OCI-LY7 (cell line): ENCODE measurements around the gene TMC5. TPM values are rescaled to one million over a fixed set of nuclear protein-coding genes. Genes with fewer than 3 reads are reported as not detected.

Experiments used
- BruUV-seq: library from RNA; stranded (reverse); fragments of 400-500 nt; replicated peaks from 2 replicates; lab custom pipeline; 2021; lab: Mats Ljungman, UMichigan
- CTCF ChIA-PET: fragments of 300-600 bp; sonication (Branson Sonifier 250); formaldehyde crosslinking; loops from one replicate; lab custom pipeline; 2022; ENCODE audit warnings: antibody characterized with exemption; ENCODE audit not compliant: unreplicated experiment; lab: Charles Lee
- POLR2A ChIA-PET: fragments of 300-600 bp; sonication (Branson Sonifier 250); formaldehyde crosslinking; loops from one replicate; lab custom pipeline; 2022; ENCODE audit warnings: antibody characterized with exemption; lab: Charles Lee
- DNase-seq: peaks from one replicate; pipeline ENCODE4 v3.0.0-alpha.2; 2015; ENCODE audit warnings: low spot score
- H2AFZ ChIP-seq: fragments of 200-600 bp; sonication (generic), shearing (Covaris generic); 2 replicates; pipeline ENCODE4 v1.6.1; 2014; ENCODE audit warnings: mild to moderate bottlenecking, antibody characterized with exemption, low read length, moderate library complexity
- H3K27ac ChIP-seq: fragments of 200-600 bp; sonication (generic); 2 replicates; pipeline ENCODE4 v1.5.1; 2014; ENCODE audit warnings: mixed run types, low read depth, mild to moderate bottlenecking, moderate library complexity, low read length, inconsistent platforms; ENCODE audit not compliant: poor library complexity, severe bottlenecking
- H3K36me3 ChIP-seq: fragments of 200-600 bp; sonication (generic); 2 replicates; pipeline ENCODE4 v1.6.1; 2014; ENCODE audit warnings: mild to moderate bottlenecking, antibody characterized with exemption, low read length, moderate library complexity, mixed read lengths; ENCODE audit not compliant: insufficient read depth
- H3K4me1 ChIP-seq: fragments of 200-600 bp; sonication (generic); 2 replicates; pipeline ENCODE4 v1.5.1; 2014; ENCODE audit warnings: mild to moderate bottlenecking, low read length; ENCODE audit not compliant: insufficient read depth, poor library complexity, severe bottlenecking
- H3K4me2 ChIP-seq: fragments of 200-600 bp; sonication (generic); 2 replicates; pipeline ENCODE4 v1.6.1; 2014; ENCODE audit warnings: mild to moderate bottlenecking, low read length
- H3K4me3 ChIP-seq: fragments of 200-600 bp; sonication (generic); 2 replicates; pipeline ENCODE4 v1.5.1; 2014; ENCODE audit warnings: mild to moderate bottlenecking, low read depth, low read length; ENCODE audit not compliant: poor library complexity, severe bottlenecking
- H3K79me2 ChIP-seq: fragments of 200-600 bp; sonication (generic); 2 replicates; pipeline ENCODE4 v1.6.1; 2016; ENCODE audit warnings: low read depth, mild to moderate bottlenecking, low read length, moderate library complexity, mixed read lengths; ENCODE audit not compliant: insufficient read depth
- H3K9me2 ChIP-seq: fragments of 200-600 bp; sonication (generic); 2 replicates; pipeline ENCODE4 v1.6.1; 2016; ENCODE audit warnings: mild to moderate bottlenecking, low read length, mixed read lengths; ENCODE audit not compliant: insufficient read depth
- H3K9me3 ChIP-seq: fragments of 200-600 bp; sonication (generic); 2 replicates; pipeline ENCODE4 v1.6.1; 2014; ENCODE audit warnings: mild to moderate bottlenecking, mixed run types, low read length, mixed read lengths
- H4K20me1 ChIP-seq: fragments of 200-600 bp; sonication (generic); 2 replicates; pipeline ENCODE4 v1.6.1; 2014; ENCODE audit warnings: mild to moderate bottlenecking, antibody characterized with exemption, low read length, moderate library complexity, mixed read lengths; ENCODE audit not compliant: insufficient read depth
- EZH2phosphoT487 ChIP-seq: fragments of 200-600 bp; sonication (generic); IDR thresholded peaks from 2 replicates; pipeline ENCODE4 v1.6.1; 2018; ENCODE audit warnings: low read depth, borderline replicate concordance, mild to moderate bottlenecking, mixed run types, antibody characterized with exemption, low read length, moderate library complexity, mixed read lengths
- intact Hi-C: fragments of 100-400 bp; cut with micrococcal nuclease; formaldehyde crosslinking; loops from one replicate; pipeline ENCODE4 v1.10.0; 2022; ENCODE audit not compliant: unreplicated experiment
- total RNA-seq, 2 experiments: library from RNA; depleted of rRNA in 1 of 2; stranded (reverse); fragments of >200 nt in 1 of 2; shearing (Covaris generic) in 1 of 2; gene quantifications; 2 replicates each; pipeline ENCODE4 v1.2.3, GENCODE V29; 2014 to 2022
- TF ChIP-seq, protein P1 (sequence below): fragments of 200-600 bp; sonication (generic); conservative IDR thresholded peaks from 2 replicates; pipeline ENCODE4 v1.5.1; 2014; ENCODE audit warnings: mild to moderate bottlenecking, antibody characterized with exemption, low read length, moderate library complexity, mixed read lengths

The TMC5 gene
- total RNA-seq, 2 experiments from 2014 or later = not detected

DNA sequence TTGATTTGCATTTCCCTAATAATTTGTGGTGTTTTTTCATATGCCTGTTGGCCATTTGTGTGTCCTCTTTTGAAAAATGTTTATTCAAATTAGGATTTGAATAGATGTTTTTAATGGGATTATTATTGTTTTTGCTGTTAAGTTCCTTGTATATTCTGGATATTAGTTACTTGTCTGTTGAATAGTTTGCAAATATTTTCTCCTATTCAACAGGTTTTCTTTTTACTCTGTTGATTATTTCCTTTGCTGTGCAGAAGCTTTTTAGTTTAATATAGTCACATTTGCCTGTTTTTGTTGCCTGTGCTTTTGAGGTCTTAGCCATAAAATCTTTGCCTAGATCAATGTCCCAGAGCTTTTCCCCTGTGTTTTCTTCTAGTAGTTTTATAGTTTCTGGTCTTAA is 94.6 kb downstream of the TMC5 start:
- BruUV-seq = no TSS peak
- no peak for DNase-seq
- intact Hi-C loops = no loop called here

DNA sequence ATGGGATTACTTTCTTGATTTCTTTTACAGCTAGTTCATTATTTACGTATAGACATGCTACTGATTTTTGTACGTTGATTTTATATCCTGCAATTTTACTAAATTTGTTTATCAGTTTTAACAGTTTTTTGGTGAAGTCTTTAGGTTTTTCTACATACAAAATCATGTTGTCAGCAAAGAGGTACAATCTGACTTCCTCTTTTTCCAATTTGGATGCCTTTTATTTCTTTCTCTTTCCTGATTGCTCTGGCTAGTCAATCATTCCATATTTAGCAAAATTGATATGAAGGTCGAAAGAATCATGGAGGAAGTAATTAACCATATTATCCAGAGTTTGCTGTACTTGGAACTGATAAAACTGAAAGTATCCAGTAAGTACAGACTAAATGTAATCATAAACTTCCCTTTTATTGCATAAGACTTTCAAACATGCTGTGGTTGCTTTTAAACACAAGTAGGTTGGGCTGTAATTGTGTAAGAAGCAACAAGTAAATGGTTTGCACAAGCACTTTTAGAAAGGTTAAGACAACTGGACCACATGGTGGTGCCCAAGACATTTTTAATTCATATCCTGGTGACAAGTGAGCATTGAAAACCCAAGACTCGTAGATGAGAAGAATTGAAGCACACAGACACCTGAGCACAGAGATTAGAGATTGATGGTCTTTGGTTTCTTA is 95.8 kb downstream of the TMC5 start:
- H3K4me1 ChIP-seq = no peaks in the 10 kb centered on the region
- H3K9me3 ChIP-seq = no peaks in the 10 kb centered on the region
- no peak overlapping the region for H3K27ac ChIP-seq
- intact Hi-C loops = no loop called here
- H4K20me1 ChIP-seq = no peaks in the 10 kb centered on the region
- no TSS peak for BruUV-seq
- H3K79me2 ChIP-seq = peaks cover 9% of the 10 kb centered on the region; the same call in 1 of the 2 replicates
- no peak overlapping the region for H3K4me2 ChIP-seq
- TF ChIP-seq EZH2phosphoT487 = no peak
- TF ChIP-seq, protein P1, sequence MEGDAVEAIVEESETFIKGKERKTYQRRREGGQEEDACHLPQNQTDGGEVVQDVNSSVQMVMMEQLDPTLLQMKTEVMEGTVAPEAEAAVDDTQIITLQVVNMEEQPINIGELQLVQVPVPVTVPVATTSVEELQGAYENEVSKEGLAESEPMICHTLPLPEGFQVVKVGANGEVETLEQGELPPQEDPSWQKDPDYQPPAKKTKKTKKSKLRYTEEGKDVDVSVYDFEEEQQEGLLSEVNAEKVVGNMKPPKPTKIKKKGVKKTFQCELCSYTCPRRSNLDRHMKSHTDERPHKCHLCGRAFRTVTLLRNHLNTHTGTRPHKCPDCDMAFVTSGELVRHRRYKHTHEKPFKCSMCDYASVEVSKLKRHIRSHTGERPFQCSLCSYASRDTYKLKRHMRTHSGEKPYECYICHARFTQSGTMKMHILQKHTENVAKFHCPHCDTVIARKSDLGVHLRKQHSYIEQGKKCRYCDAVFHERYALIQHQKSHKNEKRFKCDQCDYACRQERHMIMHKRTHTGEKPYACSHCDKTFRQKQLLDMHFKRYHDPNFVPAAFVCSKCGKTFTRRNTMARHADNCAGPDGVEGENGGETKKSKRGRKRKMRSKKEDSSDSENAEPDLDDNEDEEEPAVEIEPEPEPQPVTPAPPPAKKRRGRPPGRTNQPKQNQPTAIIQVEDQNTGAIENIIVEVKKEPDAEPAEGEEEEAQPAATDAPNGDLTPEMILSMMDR = no peak
- ChIA-PET CTCF (interaction anchor here (0.6 kb wide), 1 partner anchor 378 kb away, joined by 3 read pairs; no protein-coding TSS in a partner anchor), POLR2A (interaction anchor here (0.9 kb wide), 1 partner anchor 11 kb away, joined by 3 read pairs; no protein-coding TSS in a partner anchor)
- DNase-seq = no peak
- no peaks in the 10 kb centered on the region for H3K9me2 ChIP-seq
- H2AFZ ChIP-seq = no peak overlapping the region
- H3K36me3 ChIP-seq = peaks cover 91% of the 10 kb centered on the region
- no peak overlapping the region for H3K4me3 ChIP-seq

More for the DNA sequence above, 94.6 kb downstream of the TMC5 start:
- Histone ChIP-seq H3K36me3 (peaks cover 99% of the 10 kb centered on the region), H3K9me2 (no peaks in the 10 kb centered on the region), H3K27ac (no peak overlapping the region), H3K79me2 (no peaks in the 10 kb centered on the region; the same call in 1 of the 2 replicates), H3K4me2 (no peak overlapping the region), H3K4me3 (no peak overlapping the region), H2AFZ (no peak overlapping the region), H4K20me1 (no peaks in the 10 kb centered on the region), H3K4me1 (no peaks in the 10 kb centered on the region), H3K9me3 (no peaks in the 10 kb centered on the region)
- ChIA-PET POLR2A (interaction anchor here (0.6 kb wide), 1 partner anchor 19 kb away, joined by 3 read pairs; no protein-coding TSS in a partner anchor), CTCF (no interaction called here)
- TF ChIP-seq, protein P1 = no peak
- TF ChIP-seq EZH2phosphoT487 = no peak

DNA sequence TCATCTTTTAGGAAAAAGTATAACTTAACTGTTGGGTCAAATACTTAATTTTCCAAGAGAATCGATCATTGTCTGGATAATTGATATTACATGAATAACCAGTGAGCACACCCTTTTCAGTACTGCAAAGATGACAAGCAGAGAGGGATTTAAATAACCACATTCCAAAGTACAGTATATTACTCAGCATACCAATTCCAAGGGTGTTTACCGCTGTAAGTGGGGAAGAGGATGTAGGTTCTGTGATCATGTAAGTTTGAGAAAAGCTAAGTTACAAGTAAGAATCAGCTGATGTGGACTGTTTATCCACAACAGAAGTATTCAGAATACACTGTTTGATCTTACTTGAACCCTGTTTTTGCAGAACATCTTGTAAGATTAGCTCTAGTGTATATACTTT is 98.1 kb downstream of the TMC5 start:
- BruUV-seq = no TSS peak
- CTCF ChIA-PET = no interaction called here
- POLR2A ChIA-PET = interaction anchor here (0.7 kb wide), 1 partner anchor 9 kb away, joined by 3 read pairs; no protein-coding TSS in a partner anchor
- intact Hi-C loops = no loop called here
- H3K9me3 ChIP-seq = no peaks in the 10 kb centered on the region
- peaks cover 31% of the 10 kb centered on the region; the same call in 1 of the 2 replicates for H3K79me2 ChIP-seq
- H4K20me1 ChIP-seq = no peaks in the 10 kb centered on the region
- H2AFZ ChIP-seq = no peak overlapping the region
- TF ChIP-seq, protein P1 = no peak
- TF ChIP-seq EZH2phosphoT487 = no peak
- no peaks in the 10 kb centered on the region for H3K9me2 ChIP-seq
- H3K4me3 ChIP-seq = no peak overlapping the region
- no peak for DNase-seq
- H3K27ac ChIP-seq = no peak overlapping the region
- peaks cover 74% of the 10 kb centered on the region for H3K36me3 ChIP-seq
- H3K4me1 ChIP-seq = peaks cover 20% of the 10 kb centered on the region
- no peak overlapping the region for H3K4me2 ChIP-seq
